ENCODE results near the gene BACH2.
"Not testable (repeated sequence)": the region's sequence is repeated elsewhere in the genome, so short reads cannot be mapped to it uniquely, and the experiment has no call there.

The BACH2 gene

DNA sequence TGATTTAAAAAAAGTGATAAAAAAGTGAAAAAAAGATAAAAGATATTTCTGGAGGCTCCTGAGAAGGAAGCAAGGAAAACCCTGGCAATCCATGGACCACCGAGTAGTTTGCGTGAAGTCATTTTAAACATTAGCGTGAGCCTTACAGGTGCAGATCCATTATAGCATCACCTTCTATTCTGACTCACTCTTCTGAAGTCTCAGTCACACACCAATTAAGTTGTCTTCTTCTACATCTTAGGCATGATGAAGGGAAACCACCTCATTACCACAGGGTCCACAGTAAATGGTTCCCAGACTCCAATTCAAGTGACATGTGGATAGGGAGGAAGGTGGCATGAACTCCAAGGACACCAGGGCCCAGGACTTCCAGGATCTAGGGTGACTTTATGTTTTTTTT lies 303.2 kb downstream of the BACH2 start:
- no peak for DNase-seq (ENCODE audit: low spot score)

DNA sequence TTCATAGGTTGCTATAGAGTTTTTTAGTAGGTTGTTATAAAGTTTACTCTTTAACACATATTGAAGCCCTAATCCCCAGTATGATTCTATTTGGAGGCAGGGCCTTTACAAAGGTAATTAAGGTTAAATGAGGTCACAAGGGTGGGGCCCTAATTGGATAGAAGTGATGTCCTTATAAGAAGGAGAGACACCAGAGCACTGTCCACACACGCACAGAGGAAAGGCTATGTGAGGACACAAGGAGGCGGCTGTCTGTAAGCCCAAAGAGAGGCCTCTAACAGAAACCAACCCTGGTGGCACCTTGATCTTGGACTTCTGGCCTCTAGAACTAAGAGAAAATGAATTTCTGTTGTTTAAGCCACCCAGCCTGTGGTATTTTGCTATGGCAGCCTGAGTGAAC lies 303.8 kb downstream of the BACH2 start:
- no peak for DNase-seq (ENCODE audit: low spot score)

DNA sequence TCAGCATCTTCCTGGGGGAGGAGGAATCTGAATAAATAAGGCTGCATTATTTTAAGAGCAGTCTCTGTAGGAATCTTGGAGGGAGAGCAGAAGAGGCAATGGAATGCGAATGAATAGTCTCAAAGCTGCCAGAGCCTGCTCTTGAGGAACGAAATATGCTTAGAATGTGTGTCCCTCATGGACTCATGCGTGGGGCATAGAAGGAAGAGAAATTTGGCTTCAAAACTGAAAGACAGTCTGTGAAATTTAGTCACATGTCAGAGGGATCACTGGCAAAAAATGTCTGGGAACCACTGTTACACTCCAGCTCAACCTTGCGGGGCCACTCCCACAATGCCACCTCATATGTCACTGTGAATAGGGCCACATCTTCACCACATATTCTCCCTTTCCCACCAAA lies 306.9 kb downstream of the BACH2 start:
- DNase-seq (ENCODE audit: low spot score): no peak

DNA sequence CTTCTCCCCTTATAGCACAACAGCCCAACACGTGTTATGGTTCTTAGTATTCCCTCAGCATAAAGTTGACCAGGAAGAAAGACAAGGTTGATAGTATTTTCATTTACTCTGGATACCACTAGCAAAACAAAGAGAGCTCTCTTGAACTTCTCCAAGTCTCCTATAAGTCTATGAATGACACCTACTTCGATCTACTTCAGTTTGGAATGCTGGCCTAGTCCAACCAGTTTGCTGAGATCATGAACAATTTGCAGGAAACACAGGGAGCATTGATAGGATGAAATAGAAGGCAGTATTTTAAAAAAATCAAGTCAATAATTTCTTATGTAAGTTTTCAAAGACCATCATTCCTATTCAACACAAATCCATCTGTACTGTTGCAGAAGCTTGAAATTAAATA lies 308.8 kb downstream of the BACH2 start:
- DNase-seq (ENCODE audit: low spot score): no peak

DNA sequence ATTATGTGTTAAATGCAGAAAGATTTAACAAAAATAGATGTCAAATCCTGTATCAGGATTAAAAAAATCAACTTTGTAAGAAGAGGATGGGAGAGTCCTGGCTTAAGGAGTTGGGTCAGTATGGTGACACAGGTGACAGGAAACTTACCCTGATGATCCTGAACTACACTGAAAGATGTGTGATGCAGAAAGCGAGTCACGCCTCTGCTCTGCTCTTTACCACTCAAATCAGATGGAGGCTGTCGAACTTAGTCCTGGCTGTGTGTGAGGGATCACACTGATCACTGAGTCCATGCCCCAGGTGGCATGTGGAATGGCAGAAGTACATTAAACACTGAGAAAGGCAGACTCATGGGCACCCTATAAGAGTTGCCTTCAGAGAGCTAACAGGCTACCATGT lies 309.5 kb downstream of the BACH2 start:
- DNase-seq (ENCODE audit: low spot score): no peak

DNA sequence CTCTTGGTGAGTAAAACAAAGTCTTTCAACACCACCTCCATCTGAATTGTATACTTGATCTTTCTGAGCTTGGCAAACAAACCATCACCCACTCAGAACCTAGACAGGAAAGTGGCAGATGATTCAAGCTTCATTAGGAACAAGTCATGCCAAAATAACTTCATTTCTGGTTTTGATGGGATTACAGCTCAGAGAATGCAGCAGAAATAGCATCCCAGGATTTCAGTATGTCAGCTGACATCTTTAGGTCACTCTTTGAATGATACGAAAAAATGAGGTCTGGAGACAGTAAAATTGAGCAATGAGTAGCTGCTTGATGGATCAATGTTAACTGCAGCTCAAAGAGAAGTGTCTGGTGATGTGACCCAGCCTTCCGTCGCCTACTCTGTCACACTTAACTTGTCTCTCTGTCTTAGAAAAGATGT lies 310.0 kb downstream of the BACH2 start:
- DNase-seq (ENCODE audit: low spot score): no peak

DNA sequence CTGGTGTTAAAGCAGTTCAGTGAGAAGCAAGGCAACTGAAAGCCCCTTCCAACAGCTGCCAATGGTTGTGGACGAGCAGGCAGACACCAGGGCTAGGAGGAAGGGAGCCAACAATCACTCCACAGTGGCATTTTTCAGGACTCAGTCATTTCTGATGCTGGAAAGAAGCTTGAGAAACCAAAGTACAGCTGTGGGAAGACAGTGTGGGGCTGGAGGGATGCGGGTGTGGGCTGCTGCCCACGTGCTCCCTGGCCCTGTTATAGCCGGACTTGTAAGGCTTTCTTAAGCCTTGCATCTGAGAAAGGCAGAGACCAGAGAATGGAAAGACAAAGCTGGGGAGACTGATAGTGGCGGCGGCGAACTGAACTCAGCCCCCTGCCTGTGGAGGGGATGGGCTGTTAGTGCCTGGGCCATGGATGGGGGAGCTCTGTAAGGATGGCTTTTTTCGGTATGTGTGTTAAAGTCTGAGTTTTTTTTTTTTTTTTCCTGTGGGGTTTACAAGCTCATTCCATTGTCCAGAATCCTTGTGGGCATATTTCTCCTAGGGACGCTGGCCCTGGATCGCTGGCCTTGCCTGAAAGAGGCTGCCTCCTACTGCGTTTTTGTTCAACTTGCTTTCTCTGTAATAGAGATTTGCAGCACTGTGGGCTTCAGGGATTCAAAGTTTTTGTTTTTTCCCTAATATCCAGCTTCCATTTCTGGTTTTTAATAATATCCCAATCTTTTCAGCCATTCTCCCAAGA lies 310.7 kb downstream of the BACH2 start:
- DNase-seq (ENCODE audit: low spot score): no peak

DNA sequence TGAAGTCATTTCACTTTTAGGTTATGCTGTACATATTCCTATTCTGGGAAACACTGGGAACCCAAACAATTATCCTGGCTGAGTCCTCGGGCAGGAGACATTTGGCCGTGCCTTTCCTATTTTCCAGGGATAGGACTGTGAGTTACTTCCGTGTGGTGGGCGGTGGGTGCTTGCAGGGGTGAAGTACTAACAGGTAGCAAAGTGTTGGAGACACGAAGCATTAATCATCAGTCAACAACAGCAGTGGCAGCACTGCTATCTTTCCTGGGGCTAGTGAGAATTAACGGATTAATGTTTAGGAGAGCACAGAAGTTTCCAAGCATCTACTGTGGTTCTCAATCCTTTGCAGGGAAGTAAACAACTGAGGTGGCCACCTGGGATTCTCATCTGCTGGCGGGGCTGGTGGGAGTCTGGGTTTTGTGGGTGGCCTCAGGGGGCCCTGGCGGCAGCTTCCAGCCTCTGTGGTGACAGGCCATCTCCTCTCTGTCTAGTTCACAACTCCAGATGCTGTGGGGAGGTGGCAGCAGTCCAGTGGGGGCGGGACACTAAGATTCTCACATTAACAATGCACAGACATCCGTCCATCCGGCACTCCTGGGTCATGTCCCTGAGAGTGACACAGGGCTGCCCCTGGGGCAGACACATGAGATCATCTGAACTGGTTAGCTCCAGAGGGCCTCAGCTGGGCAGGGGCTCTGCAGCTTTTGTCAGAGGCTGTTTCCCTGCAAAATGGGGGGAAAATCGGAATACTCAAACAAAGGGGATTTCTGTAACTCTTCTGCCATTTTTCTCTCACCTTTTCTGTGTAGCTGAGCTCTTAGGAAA lies 311.5 kb downstream of the BACH2 start:
- DNase-seq (ENCODE audit: low spot score): no peak

DNA sequence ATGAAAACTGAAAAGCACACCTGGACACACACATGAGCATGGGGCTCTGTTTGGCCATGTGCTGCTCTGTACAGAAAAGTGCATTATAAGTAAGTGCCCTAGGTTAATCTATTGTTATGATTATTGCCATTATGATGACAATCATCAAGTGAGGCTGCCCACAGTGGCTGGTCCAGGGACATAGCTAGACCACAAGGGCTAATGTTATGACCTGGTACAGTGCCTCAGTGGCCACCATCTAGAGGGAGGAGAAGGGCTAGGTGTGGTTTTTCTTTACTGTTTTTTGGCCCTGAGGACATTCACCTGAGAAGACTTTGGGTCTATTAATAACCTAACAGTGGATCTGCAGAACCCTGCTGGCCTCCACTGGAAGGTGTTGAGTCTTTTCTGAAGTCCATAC lies 316.3 kb downstream of the BACH2 start:
- DNase-seq (ENCODE audit: low spot score): no peak

DNA sequence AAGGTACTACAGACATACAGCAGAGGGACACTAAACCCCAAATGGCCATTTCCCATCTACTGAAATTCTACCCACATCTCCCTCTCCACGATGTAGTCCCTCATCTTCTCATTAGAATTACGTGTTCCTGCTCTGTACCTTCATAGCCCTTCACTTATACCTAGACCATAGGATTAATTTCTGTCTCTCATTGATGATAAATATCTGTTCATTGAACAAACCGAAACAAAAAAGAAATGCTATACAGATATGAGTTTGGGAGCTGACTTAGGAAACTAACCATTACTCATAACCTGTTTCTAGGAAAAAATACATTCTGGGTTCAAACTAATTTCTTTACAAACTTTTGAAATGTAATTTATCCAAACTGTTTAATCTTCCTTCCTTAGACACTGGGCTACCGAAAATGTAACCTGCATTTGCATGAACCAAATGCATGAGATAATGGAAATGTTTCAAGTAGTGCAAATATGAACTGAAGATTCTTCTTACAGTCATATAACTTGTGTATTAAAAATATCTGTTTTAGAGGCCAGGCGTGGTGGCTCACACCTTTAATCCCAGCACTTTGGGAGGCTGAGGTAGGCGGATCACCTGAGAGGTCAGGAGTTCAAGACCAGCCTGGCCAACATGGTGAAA lies 317.0 kb downstream of the BACH2 start:
- no peak for DNase-seq (ENCODE audit: low spot score)

DNA sequence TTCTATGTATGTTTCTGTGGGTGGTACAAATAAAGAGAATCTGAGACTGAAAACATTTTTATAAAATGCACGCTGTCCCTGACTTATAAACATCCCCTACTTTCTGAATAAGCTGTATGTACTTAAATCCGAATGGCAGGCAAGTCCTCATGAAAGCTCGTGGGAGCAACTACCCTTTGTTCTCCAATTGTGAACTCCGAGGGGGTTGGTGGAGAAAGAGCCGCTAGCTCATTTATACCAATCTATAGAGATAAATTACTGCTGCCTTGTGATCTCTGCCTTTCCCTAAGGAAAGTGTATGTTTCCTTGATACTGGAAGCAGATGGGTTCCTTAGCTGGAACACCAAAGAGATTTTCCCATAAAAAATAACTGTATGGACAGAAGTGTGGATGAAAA lies 317.9 kb downstream of the BACH2 start:
- DNase-seq (ENCODE audit: low spot score): no peak

DNA sequence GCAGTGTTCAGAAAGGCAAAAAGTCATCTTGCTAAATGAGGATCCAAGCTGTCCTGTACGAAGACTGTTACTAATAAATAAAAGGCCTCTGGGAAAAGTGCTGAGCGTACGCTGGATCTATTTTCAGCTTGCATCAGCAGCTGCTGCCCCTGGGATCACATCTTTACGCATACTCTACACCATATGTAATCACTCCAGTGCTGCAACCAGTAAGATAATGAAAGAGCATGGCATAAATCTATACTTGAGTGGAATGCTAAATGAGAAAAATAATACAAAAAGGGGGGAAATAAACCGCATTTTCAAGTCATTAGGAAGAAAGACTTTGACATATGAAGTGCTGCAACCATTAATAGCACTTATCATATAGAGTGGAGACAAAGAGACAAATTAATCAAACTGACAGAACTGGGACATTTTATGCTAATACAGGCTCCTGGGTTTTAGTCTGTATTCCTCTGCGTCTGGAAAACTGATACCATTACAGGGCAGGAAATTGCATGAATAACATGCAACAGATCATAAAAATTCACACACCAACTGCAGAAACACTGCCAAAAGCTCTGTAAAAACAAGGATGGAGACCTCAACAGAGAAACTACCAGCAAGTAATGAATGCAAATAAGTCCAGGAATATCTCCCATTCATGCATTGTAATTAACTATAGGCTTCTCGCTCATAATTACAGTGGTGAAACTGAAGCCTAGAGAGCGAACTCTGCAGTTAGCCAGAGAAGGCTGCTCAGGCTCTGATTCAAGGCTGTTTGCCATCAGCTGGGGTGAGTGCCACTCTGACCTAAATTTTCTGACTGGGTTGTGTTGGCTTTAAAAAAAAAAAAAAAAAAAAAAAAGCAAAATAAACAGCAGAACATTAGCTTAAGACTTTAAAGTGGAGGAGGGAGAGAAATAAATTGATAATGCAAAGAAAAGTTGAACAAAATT lies 318.6 kb downstream of the BACH2 start:
- no peak for DNase-seq (ENCODE audit: low spot score)

DNA sequence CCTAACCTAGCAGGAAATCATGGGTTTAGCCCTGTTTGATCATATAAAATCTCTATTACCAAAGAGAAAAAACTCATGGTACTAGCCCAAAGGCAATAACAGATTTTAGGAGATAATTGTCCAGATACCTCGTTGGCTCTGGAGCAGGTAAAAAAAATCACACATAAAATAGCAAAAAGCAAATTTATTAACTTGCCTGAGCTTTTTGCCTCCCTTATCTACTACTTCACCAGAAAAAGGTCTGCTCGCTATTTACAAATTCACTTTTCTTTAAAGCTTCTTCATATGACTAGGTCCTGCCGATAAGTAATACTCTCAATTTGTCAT lies 320.0 kb downstream of the BACH2 start:
- no peak for DNase-seq (ENCODE audit: low spot score)

DNA sequence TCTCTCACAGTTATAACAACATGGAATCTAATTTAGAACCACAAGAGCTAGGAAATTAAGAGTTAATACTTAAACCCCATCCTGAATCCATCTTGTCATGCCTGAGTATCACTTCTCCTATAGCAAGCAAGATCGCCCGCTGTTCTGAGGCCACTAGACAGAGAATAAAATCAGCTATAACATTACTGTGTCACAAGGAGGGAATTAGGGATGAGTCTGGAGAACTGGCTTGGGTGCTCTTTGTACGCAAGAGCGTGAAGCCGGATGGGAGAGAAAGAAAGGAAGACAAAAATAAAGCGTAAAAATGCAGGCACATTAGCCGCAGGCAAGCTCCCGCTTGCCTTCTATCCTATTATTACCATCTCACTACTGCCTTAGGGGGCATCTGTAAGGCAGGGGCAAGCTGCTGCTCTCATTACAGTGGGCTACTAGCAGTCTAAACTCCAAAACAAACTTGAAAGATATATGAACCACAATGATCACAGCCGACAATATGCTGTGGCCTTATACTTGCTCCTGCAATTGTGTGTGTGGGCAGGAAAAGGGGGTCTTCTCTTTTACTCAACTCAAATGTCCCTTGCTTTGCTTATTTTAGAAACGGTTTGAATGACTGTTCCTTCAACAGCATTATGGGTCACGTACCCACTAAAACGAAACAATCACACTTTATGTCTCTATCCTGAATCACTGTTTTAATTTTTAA lies 320.5 kb downstream of the BACH2 start:
- DNase-seq (ENCODE audit: low spot score): no peak

DNA sequence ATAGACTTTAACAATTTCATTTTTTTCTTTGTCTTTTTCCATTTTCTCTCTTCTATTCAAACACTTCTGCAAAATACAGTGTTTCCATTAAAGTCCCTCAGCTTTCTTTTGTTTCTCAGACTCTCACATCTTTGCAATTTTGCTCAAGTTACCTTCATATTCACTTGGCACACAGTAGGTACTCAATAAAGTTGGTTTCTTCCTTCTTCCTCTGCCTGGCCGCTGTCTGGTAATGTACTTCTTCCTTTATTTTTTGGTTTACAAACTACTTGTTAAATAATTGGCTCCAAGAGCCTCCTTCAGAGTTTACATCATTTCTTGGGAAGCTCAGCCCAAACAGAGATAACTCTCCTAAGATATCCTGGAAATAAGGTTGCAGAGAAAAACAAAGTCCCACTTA lies 321.3 kb downstream of the BACH2 start:
- DNase-seq (ENCODE audit: low spot score): no peak

DNA sequence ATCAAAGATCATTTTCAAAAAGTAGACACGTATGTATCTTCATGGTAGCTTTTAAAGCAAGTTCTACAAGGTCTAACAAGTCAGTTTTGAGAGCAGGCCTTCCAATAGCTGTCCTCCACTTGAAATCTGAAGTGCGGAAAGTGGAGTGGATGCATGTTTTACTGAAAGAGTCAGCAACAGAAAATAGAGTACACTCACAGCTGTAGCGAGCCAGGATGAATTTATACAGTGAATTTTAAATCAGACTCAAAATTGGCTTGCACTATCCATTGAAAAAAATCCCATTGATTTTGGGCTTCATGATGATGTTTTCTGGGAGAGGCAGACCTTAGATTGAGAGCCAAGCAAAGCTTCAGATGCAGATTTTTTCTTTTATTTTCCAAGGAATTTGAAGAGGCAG lies 321.8 kb downstream of the BACH2 start:
- no peak for DNase-seq (ENCODE audit: low spot score)

DNA sequence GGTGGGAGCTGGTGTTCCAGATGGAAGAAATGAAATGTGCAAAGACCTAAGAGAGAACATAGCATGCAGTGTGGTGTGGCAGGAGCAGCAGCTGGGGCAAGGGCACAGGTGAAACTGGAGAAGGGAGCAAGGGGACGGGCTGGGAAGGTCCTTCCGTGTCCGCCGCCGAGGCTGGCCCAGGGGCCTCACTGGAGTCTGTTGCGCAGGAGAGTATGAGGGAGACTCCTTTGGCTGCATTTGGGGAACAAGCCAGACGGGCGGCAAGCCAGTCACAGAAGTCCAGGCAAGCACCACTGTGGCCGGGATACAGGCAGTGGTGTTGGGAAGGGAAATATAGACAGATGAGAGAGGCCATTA lies 324.6 kb downstream of the BACH2 start:
- DNase-seq (ENCODE audit: low spot score): no peak

DNA sequence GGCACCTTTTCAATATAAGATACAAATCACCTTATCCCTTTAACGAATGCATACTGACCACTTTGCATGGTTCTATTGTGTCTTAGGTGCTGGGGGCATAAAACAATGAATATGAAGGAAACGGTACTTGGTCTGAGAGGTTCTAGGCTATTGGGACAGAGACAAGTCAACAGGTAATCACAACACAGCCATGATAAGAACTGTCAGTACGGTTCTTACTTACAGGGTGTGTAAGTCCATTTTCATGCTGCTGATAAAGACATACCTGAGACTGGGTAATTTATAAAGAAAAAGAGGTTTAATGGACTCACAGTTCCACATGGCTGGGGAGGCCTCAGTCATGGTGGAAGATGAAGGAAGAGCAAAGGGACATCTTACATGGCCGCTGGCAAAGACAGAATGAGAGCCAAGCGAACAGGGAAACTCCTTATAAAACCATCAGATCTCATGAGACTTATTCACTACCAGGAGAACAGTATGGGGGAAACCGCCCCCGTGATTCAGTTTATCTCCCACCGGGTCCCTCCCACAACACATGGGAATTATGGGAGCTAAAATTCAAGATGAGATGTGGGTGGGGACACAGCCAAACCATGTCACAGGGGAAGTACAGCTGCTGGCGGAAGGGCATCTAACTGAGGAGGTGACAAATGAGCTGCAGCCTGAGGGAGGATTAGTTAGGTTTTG lies 325.2 kb downstream of the BACH2 start:
- DNase-seq (ENCODE audit: low spot score): not testable (repeated sequence)

DNA sequence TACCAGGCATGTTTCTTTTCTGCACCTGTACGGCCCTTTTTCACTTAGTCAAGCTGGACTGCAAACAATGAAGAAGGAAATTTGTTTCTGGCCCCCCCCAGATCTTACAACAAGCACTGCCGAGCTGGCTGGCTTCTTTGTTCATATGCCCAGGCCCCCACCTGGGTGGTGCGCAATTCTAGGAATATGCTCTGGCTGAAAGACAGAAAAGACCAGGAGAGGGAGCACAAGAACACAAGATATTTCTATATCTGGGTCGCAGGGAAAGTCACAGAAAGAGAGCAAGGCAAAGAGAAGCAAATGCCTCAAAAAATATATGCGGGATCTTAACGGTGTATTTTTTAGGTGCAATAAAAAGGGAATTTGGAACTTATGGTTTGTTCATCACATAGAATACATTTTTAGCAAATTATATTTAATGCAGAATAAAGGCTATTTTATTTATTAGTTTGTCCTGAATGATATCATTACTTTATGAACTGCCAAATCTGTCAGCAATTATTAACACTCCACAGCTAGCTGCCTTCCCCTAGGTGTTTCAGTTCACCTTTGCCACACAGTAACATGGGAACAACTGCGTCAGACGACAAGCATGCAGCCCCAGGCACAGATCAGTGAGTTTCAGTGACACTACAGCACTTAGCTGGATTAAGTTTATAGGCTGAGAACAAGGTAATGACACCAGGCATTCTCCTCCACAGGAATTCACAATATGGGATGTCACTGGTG lies 325.9 kb downstream of the BACH2 start:
- peak; percentile 26 for DNase-seq (ENCODE audit: low spot score)

DNA sequence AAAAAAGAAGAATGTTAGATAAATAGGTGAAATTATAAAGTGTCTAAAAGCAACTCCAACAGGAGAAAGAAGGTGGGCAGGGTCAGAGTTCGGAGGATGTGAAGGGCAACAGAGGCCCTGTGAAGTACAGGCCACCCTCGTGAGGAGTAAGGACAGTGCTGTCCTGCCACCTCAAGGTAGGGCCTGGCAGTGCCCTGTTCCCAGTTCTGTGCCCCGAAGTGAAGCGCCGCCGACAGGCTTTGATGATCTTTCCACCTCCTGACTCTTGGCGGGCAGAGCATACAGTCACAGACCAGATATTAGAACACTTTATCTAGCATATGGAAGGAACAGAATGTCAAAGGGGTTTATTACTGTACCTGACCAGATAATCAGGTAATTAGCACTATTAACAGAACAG lies 326.6 kb downstream of the BACH2 start:
- no peak for DNase-seq (ENCODE audit: low spot score)

Data from CD4-positive, alpha-beta T cell treated with Interleukin-6 at 100 ng/mL for 8 hours (primary cell).